HG03442 (cell line): Measurements from ENCODE around the gene ALDOB.

Experiments used
- ATAC-seq: cut with Tn5 transposase; IDR thresholded peaks from one replicate; pipeline ENCODE4 v1.9.1; 2021; ENCODE audit warnings: mild to moderate bottlenecking, moderate library complexity; ENCODE audit not compliant: unreplicated experiment

ALDOB gene

GRCh38 chr9:101427957-101428655 is 7.5 kb downstream of the ALDOB start:
- ATAC-seq, result peak; percentile 65

DNA sequence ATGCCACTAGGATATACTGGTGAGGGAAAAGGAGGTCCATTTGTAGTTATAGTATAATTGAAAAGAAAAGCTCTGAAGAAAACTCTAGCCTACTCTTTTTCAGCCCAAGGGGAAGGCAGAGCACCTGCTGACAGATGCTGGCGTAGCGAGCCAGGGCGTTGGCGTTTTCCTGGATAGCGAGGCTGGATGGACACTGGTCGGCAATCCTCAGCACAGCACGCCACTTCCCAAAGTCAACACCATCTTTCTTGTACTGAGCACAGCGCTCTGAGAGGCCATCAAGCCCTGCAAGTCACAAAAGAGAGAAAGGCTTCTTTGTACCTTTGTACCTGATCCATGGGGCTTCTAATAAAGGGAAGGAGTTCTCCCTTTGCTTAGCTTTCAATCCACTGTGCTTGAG is 8.2 kb downstream of the ALDOB start:
- no peak for ATAC-seq

- ATAC-seq, result no peak
Measured at GRCh38 chr9:101421653-101422065, 13.9 kb downstream of the ALDOB start.

DNA sequence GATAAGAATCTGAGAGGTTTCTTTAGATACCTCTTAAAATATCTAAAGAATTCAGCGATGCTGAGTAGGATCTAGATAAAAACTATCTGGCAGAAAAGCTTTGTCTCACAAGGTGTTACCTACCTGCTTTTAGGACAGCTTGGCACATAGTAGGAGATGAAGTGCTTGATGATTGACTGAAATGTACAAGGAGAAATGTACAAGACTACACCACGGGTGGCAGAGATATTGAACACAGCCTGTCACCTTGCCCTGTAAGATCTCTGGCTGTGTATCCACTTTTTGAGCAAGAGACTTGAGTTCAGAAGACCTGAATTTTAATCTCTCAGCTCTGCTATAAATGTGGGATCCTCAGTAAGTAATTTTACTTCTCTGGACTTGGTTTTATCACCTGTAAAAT is 15.7 kb downstream of the ALDOB start:
- ATAC-seq, result no peak

DNA sequence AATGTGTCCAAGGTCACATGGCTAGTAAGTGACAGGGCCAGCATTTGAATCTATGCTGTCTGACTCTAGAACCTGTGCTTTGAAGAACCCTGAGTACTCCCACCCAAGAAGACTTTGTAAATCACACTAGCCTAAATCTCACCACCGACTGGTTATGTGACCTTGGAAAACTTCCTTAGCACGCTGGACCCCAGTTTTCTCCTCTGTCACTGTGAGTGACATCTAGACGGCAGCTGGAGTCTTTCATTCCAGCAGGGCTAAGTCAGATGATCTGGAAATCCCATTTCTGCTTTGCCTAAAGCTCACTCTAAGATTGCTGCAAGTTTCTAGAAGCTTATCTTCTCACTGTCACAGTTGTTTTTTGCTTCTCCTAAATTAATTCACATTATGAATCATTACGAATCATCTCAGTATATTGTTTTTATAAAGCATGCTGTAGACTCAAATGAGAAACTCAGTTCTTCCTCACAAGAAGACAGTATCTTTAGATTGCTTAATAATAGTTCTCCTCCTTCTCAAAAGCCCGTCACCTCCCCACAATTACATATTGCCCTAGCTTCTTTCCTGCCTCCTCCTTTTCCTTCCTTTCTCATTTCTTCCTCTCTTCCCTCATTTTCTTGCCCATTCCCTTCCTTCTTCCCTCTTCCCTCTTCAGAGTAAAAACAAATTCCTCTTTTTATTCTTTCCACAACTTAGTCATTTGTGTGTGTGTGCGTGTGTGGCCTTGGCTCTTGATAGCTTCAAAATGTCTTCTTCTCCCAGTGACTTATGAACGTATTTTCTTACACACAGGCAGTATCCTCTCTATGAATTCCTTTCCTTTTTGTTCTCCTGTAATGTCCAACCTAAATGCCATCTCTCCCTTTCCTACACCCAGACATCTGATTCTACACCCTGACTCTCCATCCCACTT is 16.8 kb downstream of the ALDOB start:
- ATAC-seq, result no peak

DNA sequence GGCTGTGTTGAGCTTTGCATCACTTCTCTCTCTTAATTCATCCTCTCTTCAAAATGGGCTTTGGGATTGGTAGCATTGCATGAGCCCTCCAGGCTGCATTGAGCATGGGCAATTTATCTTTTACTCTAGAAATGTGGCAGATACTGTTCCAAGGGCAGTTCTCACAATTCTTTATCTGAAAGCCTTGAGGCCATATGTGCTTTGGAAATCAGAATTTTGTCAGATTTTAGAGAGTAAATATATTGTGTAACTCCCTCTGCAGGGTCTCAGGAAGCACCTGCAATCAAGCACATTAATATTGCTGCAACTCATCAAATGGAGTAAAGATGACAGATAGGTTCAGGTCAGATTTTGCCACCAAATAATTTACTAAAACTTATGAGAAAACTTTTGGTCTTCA is 17.6 kb downstream of the ALDOB start:
- no peak for ATAC-seq

DNA sequence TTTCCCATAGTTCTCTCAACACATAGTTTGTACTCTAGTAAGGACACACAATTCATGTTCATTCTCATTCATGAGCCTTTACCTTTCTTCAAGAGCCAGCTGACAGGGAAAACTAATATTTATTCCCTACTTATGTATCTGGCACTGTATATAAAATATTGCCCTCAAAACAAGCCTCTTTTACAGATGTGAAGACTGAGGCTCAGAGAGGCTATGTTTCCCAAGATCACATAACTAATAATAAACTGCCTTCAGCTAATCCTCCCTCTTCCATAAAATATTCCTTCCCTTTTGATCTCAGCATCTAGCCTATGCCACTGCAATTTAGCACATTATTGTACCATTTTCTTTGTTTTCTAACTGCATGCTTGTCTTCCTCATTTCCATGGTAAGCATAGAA is 18.2 kb downstream of the ALDOB start:
- ATAC-seq, result no peak

- no peak for ATAC-seq
Measured at GRCh38 chr9:101415578-101415977, 20.0 kb downstream of the ALDOB start.

GRCh38 chr9:101414839-101415238 is 20.7 kb downstream of the ALDOB start:
- no peak for ATAC-seq

DNA sequence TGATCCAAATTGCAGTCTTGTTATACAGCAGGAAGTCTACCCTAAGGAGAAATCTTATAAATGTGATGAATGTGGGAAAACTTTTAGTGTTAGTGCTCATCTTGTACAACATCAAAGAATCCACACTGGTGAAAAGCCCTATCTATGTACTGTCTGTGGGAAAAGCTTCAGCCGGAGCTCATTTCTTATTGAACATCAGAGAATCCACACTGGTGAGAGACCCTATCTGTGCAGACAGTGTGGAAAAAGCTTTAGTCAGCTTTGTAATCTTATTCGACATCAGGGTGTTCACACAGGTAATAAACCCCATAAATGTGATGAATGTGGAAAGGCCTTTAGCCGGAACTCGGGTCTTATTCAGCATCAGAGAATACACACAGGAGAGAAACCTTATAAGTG is 26.5 kb downstream of the ALDOB start:
- ATAC-seq, result no peak

DNA sequence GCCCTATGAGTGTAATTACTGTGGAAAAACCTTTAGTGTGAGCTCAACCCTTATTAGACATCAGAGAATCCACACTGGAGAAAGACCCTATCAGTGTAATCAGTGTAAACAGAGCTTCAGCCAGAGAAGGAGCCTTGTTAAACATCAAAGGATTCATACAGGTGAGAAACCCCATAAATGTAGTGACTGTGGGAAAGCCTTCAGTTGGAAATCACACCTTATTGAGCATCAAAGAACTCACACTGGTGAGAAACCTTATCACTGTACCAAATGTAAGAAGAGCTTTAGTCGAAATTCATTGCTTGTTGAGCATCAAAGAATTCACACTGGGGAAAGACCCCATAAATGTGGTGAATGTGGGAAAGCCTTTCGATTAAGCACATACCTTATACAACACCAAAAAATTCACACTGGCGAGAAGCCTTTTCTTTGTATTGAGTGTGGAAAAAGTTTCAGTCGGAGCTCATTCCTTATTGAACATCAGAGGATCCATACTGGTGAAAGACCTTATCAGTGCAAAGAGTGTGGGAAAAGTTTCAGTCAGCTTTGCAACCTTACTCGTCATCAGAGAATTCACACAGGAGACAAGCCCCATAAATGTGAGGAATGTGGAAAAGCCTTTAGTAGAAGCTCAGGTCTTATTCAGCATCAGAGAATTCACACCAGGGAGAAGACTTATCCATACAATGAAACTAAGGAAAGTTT is 27.0 kb downstream of the ALDOB start:
- no peak for ATAC-seq

DNA sequence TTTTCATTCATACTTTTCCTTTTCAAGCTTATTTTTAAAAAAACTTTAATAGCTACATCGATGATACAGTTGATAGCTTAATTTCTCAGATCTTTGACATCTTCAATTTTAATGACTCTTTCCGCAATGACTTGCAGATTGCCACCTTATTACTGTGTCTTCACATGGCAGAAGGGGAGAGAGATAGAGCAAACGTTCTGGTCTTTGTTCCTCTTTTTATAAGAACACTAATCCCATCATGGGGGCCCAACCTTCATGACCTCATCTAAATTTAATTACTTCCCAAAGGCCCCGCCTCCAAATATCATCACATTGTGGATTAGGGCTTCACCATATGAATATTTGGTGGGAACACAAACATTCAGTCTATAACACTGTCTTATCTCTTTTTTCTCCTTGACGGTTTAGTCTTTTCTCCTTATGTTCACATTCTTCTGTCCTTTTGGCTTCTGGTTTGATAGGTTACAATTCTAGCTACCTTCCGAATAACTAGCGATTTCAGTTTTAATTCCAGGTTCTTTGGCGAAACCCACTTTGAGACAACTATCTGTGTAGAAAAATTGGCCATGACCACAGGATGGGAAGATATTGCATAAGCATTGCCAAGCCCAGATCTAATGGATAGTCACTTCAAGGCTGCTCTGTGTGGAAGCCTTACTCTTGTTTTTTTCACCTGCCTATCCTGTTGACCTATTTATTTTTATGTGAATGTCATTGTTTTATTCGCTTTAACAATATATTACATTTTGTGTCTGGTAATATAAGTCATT is 31.9 kb downstream of the ALDOB start:
- ATAC-seq, result no peak

- ATAC-seq, result no peak
Measured at GRCh38 chr9:101400120-101400519, 35.5 kb downstream of the ALDOB start.

DNA sequence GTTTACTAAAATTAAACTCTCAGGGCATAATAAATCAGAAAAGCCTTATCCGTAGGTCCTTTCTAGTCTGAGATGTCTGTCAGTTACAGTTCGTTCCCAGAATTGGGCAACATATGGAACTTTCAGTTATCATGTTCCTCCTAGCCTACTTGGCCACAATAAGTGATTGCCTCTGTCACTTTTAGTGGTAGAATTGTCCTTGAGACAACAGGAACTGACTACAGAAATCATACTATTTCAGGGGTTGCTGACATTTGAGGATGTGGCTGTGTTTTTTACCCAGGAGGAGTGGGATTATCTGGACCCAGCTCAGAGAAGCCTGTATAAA is 36.0 kb downstream of the ALDOB start:
- no peak for ATAC-seq

DNA sequence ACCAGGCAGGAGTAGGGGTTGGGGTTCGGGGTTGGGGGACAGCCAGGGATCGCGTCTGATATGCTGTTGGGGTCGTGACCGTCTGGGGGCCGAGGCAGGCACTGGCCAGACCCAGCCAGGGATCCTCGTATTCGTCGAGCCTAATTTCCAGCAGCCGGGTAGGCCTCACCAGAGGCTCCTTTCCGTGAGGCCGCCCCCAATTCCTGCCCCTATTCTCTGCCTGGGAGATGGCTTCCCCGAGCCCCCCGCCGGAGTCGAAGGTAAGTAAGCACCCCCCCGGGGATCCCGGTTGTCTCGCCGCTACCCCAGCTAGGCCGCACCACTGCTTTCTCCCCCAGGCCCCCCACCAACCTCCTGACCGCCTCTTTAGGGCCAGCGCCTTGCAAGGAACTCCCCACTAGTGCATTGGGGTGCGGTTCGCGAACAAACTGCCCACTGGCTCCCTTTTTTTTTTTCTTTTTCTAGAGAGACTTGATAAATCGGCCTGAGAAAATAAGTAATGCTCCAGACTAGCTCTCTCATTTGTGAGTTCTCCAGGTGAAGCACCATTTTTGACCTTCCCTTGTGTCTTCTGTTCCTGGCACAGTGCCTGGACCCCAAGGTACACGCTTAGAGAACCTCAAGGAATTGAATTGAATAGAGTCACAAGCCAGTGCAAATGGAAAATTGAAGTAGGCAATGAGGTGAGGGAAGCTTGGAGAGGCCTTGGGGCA is 36.5 kb downstream of the ALDOB start:
- ATAC-seq, result no peak

DNA sequence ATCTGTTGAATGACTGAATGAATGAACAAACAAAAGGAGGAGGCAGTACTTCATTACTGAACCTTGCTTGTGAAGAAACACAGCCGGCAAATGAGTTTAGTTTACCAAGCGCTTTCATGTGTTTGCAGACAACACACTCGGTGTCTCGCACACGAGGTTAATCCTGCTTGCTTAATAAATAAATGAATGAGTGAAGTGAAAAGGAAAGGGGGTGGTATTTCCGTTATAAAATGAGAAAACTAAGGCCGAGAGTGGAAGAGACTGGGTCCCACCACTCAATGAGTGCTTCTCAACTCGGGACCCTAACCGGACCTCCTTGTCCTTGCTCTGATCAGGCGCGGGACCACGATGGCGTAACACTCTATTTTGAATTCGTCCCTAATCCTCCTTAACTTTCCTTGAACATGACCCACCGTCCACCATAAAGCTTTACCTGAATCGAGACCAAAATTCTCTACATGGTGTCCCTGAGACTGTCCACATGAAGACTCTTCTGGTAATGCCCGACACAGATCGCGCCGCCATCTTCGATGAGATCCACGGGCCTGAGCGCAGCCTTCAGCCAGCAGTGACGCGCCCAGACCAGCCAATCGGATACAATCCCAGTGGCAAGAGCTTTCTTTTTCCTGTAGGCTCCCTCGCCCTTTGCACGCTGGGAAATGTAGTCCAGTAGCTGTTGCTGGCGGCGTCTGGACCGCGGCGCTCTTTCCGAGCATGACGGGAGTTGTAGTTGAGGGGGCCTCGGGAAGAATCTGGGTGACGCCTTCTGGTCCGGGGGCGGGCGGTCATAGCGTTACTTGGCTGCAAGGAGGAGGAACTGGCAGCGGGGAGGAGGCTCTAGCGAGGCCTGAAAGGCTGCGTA is 37.3 kb downstream of the ALDOB start, which contains the start of the genes MRPL50 and ZNF189:
Gene MRPL50, minus strand, starts transcription at position 551 of the 862 bp plus-strand sequence. Its CDS starts 26 bp downstream, at position 525.
Gene ZNF189, plus strand, starts transcription at position 784 of the 862 bp plus-strand sequence. CDS start 306 bp downstream, outside the sequence.
- peak; percentile 98 for ATAC-seq

GRCh38 chr9:101397746-101398067 is 37.9 kb downstream of the ALDOB start:
- ATAC-seq, result no peak

DNA sequence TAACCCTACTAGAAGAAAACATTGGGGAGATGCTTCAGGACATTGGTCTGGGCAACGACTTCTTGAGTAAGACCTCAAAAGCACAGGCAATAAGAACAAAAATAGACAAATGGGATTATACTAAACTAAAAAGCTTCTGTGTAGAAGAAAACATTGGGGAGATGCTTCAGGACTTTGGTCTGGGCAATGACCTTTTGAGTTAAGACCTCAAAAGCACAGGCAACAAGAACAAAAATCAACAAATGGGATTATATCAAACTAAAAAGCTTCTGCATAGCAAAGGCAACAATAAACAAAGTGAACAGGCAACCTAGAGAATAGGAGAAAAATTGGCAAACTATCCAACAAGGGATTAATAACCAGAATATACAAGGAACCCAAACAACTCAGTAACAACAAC is 40.9 kb downstream of the ALDOB start:
- ATAC-seq, result no peak

DNA sequence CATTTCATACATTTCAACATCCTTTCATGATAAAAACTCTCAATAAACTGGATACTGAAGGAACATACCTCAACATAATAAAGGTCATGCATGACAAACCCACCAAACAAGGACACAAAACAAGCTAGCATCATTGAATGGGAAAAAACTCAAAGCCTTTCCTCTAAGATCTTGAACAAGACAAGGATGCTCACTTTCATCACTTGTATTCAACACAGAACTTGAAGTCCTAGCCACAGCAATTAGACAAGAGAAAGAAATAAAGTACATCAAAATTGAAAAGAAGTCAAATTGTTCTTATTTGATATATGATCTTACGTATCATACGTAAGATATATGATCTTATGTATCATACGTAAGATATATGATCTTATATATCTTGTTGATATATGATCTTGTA is 42.4 kb downstream of the ALDOB start:
- ATAC-seq, result no peak
